GM12872 (cell line): ENCODE data around the gene NR2F1.

Experiments
- CTCF ChIP-seq: IDR thresholded peaks from 3 replicates; pipeline ENCODE4 v1.5.1; 2011; ENCODE audit warnings: low read depth, mild to moderate bottlenecking, low read length, moderate library complexity; ENCODE audit not compliant: insufficient read depth

NR2F1 gene

GRCh38 chr5:93616538-93617174 lies 33.6 kb downstream of the NR2F1 start:
- no peak for TF ChIP-seq CTCF

GRCh38 chr5:93620487-93621326 lies 37.7 kb downstream of the NR2F1 start:
- TF ChIP-seq CTCF: peak; percentile 13; the same call in 1 of the 3 replicates

- no peak for TF ChIP-seq CTCF
Observed at GRCh38 chr5:93621327-93621798, 38.3 kb downstream of the NR2F1 start.

GRCh38 chr5:93622240-93622885 lies 39.3 kb downstream of the NR2F1 start:
- no peak for TF ChIP-seq CTCF

GRCh38 chr5:93623153-93623552 lies 40.1 kb downstream of the NR2F1 start:
- no peak for TF ChIP-seq CTCF

GRCh38 chr5:93626801-93627200 lies 43.8 kb downstream of the NR2F1 start:
- no peak for TF ChIP-seq CTCF

GRCh38 chr5:93632327-93632726 lies 49.3 kb downstream of the NR2F1 start:
- TF ChIP-seq CTCF: no peak
